HUES48 (cell line): ENCODE data around the gene EPS8L3.
"Not testable (repeated sequence)": the region's sequence is repeated elsewhere in the genome, so short reads cannot be mapped to it uniquely, and the experiment has no call there.

Experiments
- H3K27ac ChIP-seq: one replicate; pipeline ENCODE4 v1.7.0; 2013; ENCODE audit warnings: low read depth, low read length, inconsistent platforms
- H3K27me3 ChIP-seq: 2 replicates; pipeline ENCODE4 v1.6.1; 2013; ENCODE audit warnings: mild to moderate bottlenecking, low read length; ENCODE audit not compliant: control insufficient read depth, insufficient read depth
- H3K36me3 ChIP-seq: 2 replicates; pipeline ENCODE4 v1.6.1; 2013; ENCODE audit warnings: low read length; ENCODE audit not compliant: control insufficient read depth, insufficient read depth
- H3K4me1 ChIP-seq: 2 replicates; pipeline ENCODE4 v1.6.1; 2013; ENCODE audit warnings: mild to moderate bottlenecking, low read length; ENCODE audit not compliant: control insufficient read depth, insufficient read depth
- H3K4me3 ChIP-seq: 2 replicates; pipeline ENCODE4 v1.5.1; 2013; ENCODE audit warnings: mild to moderate bottlenecking, low read depth, low read length
- H3K9ac ChIP-seq: 2 replicates; pipeline ENCODE4 v1.6.1; 2013; ENCODE audit warnings: mild to moderate bottlenecking, low read depth, low read length, moderate library complexity
- H3K9me3 ChIP-seq: 2 replicates; pipeline ENCODE4 v1.6.1; 2013; ENCODE audit warnings: low read length; ENCODE audit not compliant: control insufficient read depth, insufficient read depth

EPS8L3 gene

DNA sequence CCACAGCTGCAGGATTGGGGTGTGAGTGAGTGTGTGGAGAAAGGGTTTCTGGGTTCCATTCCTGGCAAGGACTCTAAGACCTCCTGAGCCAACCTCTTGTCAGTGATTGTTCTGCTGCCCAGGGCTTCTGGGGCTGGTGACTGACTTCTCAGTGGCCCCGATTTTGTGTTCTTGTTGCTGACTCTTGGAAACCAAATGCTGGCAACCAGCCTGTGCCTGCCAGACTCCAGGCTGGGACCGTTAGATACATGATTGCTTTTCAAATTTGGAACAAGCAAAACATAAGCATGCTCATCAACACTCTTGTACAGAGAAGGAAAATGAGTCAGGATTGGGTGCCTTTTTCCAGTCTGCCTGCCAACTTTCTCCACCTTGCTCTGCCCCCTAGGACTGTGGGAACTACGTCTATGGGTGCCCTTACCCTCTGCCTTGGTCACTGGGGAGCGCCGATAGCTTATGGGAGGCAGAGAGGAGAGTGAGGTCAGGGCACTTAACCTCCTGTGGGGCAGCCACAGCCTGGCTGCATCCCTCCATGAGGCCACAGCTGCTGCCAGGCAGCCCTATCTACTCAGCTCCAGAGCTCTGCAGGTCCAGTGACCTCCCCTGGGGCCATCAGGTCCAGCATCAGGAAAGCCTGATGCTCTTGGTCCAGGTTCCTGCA, 39.3 kb upstream of the EPS8L3 start:
- Histone ChIP-seq H3K27ac (no peak overlapping the region), H3K27me3 (no peaks in the 10 kb centered on the region), H3K4me1 (no peaks in the 10 kb centered on the region), H3K4me3 (no peak overlapping the region), H3K36me3 (no peaks in the 10 kb centered on the region), H3K9ac (no peak overlapping the region), H3K9me3 (no peaks in the 10 kb centered on the region)

DNA sequence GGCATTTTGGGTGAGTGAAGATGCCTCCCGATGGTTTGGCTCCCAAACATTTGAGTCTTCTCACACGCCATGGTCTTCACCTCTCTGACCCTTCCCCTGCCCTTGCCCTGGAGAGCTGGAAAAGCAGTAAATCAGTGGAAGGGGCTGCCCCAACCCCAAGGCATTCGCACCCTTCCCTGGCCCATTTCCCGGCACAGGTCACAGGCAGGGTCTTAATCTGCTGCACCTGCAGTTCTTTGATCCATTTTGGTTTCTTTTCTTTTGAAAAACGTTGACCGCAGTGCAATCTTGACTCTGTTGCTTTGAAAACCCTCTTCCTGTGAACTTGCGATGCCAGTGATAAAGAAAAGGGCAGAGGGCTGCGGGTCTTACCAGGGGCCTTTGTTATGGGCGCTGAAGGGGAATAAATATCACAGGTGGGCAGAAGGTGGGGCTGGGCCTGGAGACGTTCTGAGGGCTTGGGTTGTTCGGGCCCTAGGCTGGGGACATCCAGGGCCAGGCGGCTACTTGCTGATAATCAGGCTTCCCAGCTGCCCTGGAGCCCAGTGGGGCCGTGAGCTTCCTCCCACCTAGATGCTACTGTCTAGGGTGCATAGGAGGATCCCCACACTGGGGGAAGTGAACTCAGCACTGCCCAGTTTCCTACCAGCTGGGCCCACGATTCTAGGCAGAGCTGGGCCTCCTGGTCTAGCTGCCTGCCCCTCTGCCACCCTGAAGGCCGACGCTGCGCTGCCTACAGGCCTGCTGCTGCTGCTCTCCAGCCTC, 38.6 kb upstream of the EPS8L3 start:
- Histone ChIP-seq H3K9me3 (no peaks in the 10 kb centered on the region), H3K4me1 (no peaks in the 10 kb centered on the region), H3K27me3 (no peaks in the 10 kb centered on the region), H3K4me3 (no peak overlapping the region), H3K36me3 (no peaks in the 10 kb centered on the region), H3K9ac (no peak overlapping the region), H3K27ac (no peak overlapping the region)

DNA sequence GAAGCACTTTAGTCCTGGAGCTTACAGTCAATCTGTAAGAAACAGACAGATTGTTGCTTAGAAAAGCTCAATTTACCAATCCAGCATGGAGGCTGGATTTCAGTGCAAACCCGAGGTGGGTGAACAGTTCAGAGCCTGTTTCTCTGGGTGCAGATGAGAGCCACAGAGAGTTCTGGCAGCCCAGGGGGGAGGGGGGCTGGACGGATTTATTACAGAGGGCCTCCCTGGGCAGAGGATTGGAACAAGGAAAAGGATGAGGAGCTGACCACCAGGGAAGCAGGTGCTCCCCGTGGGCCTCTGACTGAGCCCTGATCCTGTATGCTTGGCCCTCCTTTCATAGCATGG, 38.0 kb upstream of the EPS8L3 start:
- no peaks in the 10 kb centered on the region for H3K27me3 ChIP-seq
- no peak overlapping the region for H3K9ac ChIP-seq
- no peaks in the 10 kb centered on the region for H3K36me3 ChIP-seq
- no peaks in the 10 kb centered on the region for H3K4me1 ChIP-seq
- no peak overlapping the region for H3K4me3 ChIP-seq
- no peaks in the 10 kb centered on the region for H3K9me3 ChIP-seq
- H3K27ac ChIP-seq, result no peak overlapping the region

DNA sequence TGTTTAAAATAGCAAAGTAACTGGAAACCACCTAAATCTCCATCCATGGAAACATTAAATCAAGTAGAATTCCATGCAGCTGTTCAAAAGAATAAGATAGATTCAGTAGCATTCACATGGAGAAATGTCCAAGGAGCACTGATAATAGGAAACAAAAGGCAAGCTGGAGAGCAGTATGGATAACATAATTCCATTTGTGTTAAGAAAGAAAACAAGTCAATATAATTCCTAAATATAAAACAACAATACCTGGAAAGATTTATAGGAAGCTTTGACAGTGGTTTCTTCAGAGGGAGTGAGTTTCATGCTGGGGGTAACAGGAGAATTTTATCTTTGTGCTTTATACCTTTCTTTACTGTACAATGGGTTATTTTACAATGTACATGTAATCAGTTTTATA, 36.6 kb upstream of the EPS8L3 start:
- Histone ChIP-seq H3K9me3 (no peaks in the 10 kb centered on the region), H3K27ac (no peak overlapping the region), H3K4me3 (no peak overlapping the region), H3K9ac (no peak overlapping the region), H3K27me3 (no peaks in the 10 kb centered on the region), H3K4me1 (no peaks in the 10 kb centered on the region), H3K36me3 (no peaks in the 10 kb centered on the region)

DNA sequence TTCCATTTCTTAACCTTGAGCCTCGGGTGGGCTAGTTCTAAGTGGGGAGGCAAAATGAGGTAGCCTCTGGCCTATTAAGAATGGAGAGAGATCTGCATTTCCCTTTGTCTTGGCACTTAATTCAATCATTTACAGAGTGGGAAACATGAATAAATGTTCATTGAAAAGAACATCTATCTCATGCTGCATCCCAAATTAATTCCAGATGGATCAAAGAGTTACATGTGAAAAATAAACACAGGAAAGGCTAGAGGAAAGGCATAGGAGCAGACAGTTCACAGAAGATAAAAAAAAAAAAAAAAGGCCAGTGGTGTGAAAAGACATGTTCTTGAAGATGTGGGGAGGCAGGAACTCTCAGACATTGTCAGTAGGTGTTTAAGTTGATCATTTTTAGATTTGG, 35.7 kb upstream of the EPS8L3 start:
- no peaks in the 10 kb centered on the region for H3K27me3 ChIP-seq
- no peaks in the 10 kb centered on the region for H3K4me1 ChIP-seq
- no peaks in the 10 kb centered on the region for H3K36me3 ChIP-seq
- H3K27ac ChIP-seq, result no peak overlapping the region
- no peaks in the 10 kb centered on the region for H3K9me3 ChIP-seq
- no peak overlapping the region for H3K4me3 ChIP-seq
- no peak overlapping the region for H3K9ac ChIP-seq

DNA sequence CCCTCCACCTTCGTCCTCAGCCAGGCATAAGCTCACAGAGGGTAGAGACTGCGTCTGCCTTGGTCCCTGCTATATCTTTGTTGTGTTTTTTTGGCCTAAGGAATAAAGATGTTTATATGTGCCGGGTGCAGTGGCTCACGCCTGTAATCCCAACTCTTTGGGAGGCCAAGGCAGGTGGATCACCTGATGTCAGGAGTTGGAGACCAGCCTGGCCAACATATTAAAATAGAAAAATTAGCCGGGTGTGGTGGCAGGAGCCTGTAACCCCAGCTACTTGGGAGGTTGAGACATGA, 33.5 kb upstream of the EPS8L3 start:
- not testable (repeated sequence) for H3K27ac ChIP-seq, H3K4me1 ChIP-seq, H3K9me3 ChIP-seq, H3K36me3 ChIP-seq, H3K9ac ChIP-seq, H3K4me3 ChIP-seq, H3K27me3 ChIP-seq

DNA sequence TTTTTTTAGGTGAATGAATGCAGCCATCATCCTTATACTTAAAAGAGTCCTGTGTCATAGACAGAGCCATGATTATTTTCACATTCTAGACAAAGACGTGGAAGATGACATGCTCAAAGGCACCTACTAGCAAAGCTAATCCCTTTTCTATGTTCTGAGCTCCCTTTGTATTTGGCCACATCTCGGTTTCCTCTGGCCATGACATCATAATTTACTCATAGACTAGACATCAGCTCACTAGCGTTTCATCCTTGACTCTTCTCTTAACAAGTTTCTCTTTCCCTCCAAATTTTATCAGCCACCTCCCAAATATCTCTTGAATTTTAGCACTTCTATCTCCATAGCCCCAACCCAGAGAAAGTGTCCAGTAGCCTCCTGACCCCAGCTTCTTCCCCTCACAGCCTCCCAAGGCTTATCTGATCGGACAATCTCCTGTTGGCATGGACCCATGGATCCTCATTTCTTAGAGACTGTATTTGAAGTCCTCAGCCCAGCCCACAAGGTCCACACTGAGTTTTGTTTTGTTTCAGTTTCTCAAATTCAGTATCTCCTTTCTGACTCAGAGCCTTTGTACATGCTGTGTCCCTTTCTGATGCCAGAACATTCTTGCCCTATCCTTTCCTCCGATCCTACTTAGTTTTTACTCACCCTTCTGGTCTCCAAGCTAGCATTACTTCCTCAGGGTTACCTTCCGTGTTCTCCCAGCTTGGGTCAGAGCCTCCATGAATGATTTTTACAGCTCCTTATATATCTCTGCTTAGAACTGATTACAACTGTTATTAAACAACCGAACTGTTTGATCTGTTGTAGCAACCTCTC, 33.0 kb upstream of the EPS8L3 start:
- H3K27me3 ChIP-seq, result no peaks in the 10 kb centered on the region
- H3K9me3 ChIP-seq, result no peaks in the 10 kb centered on the region
- H3K36me3 ChIP-seq, result no peaks in the 10 kb centered on the region
- no peak overlapping the region for H3K9ac ChIP-seq
- peaks cover 6% of the 10 kb centered on the region for H3K4me1 ChIP-seq
- H3K27ac ChIP-seq, result no peak overlapping the region
- no peak overlapping the region for H3K4me3 ChIP-seq

DNA sequence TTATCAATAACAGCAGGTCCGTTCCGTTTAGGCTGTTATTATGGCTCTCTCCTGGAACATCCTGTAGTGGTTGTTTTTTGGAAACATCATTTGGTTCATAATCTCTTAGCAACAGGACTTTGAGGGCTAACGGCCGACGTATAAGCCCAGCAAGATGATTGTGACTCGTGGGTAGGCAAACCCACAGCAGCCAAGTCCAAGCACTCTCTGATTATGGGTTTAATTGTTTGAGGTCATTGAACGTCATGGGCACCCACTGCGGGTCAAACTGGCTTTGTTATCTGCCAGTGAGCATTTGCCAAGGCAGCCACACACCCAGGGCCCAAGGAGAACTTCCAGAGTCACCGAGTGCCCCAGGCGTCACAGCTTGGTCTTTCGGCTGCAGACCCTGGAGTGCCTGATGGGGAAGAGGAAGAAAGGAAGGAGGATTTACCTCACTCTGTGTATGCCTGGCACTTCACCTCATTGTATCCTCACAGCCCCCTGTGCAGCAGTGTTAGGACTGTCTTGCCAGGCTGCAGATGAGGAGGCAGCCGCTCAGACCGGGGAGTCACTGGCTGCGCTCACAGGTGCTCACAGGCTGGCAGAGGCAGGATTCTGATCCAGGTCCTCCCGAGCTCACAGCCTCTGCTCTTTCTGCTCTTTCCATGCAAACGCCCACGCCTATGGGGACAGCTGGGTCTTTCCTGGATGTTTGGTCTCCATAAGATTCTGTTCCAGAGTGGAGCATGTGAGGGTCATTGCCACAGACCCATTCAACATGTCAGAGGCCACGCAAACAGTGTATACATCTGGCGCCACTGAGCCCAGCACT, 30.8 kb upstream of the EPS8L3 start:
- H3K9ac ChIP-seq, result no peak overlapping the region
- no peaks in the 10 kb centered on the region for H3K27me3 ChIP-seq
- H3K9me3 ChIP-seq, result no peaks in the 10 kb centered on the region
- no peaks in the 10 kb centered on the region for H3K36me3 ChIP-seq
- no peak overlapping the region for H3K27ac ChIP-seq
- H3K4me1 ChIP-seq, result peaks cover 6% of the 10 kb centered on the region
- H3K4me3 ChIP-seq, result no peak overlapping the region

DNA sequence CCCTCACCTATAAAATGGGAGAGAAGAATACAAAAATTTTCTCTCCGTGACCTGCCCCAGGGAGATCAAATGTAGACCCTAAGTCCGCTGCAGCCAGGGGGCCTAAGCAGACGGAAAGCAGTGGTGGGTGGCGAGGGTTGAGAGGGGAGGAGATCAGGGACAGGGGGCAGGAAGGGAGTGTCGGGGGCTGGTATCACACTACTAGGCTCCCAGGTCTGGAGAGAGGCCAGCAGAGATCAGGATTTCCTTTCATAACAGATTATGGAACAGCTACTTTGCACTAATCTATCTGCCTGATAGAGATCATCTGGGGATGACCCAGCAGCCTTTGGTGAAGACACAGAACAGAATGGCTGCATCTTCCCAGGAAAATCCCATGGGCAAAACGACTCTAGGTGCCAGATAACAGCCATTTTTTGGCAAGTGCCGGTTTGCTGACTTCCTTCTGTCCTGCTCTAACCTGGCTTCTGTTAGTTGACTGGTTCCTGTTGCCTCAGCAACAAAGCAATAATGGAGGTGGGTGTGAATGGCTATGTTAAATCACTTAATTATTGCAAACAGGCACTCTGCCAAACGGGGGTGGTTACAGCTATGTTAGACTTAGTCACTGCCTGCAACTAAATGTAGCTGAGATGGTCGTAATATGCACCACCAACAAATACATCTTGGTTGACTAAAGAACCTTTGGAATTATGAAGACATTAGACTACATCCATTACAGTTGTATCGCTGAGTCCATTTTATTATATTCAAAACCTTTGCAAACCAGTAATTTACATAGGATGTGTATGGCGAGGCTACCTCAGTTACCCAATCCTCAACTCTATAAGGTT, 30.0 kb upstream of the EPS8L3 start:
- Histone ChIP-seq H3K9ac (no peak overlapping the region), H3K9me3 (no peaks in the 10 kb centered on the region), H3K27me3 (no peaks in the 10 kb centered on the region), H3K4me1 (peaks cover 6% of the 10 kb centered on the region), H3K27ac (peak overlapping the region; percentile 32), H3K4me3 (no peak overlapping the region), H3K36me3 (no peaks in the 10 kb centered on the region)

DNA sequence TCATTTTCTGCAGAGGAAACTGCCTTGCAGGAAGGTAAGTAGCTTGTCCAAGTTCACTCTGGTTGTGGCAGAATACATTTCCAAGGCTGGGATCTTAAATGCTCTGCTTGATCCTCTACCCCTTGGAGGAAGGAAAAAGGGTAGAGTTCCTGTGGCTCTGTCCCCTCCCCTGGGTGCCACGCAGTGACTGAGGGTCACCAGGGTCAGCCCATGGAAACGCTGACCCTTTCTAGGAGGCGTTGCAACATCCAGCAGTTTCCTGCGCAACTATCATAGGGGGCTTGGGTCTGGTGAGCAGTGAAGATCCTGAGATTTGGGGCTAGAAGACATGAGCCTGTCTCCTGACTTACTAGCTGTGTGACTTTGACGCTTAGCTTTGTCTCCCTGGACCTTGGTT, 29.4 kb upstream of the EPS8L3 start:
- Histone ChIP-seq H3K27me3 (no peaks in the 10 kb centered on the region), H3K27ac (peak overlapping the region; percentile 32), H3K36me3 (no peaks in the 10 kb centered on the region), H3K4me1 (peaks cover 6% of the 10 kb centered on the region), H3K4me3 (no peak overlapping the region), H3K9ac (no peak overlapping the region), H3K9me3 (no peaks in the 10 kb centered on the region)
